Measurements from ENCODE around the gene SGK1. TPM values are rescaled to one million over a fixed set of nuclear protein-coding genes. Genes with fewer than 3 reads are reported as not detected.

SGK1 gene
- total and polyA plus RNA-seq, 10 of the 15 experiments (the other 5 are each of a cell fraction or from before 2014, with no cell fraction given) = 0.62 to 5.1 (median 2.9) TPM

GRCh38 chr6:134316733-134317431 lies 1.0 kb downstream of the SGK1 start:
- no peak for ATAC-seq
- Histone ChIP-seq H3K9me3 (replicated peaks; ENCODE audit: control insufficient read depth, insufficient read depth, low read length) (peaks cover 5% of the 10 kb centered on the region; the same call in 1 of the 3 replicates), H3K79me2 (ENCODE audit: control insufficient read depth, insufficient read depth, low read length) (no peaks in the 10 kb centered on the region), H3K4me2 (ENCODE audit: control insufficient read depth, insufficient read depth) (peak overlapping the region; percentile 79), H3K9ac (ENCODE audit: control insufficient read depth, insufficient read depth, low read length) (no peak overlapping the region), H2AFZ (ENCODE audit: control insufficient read depth, low read depth, low read length) (no peak overlapping the region), H3K27ac (ENCODE audit: control insufficient read depth, insufficient read depth) (no peak overlapping the region), H4K20me1 (ENCODE audit: control insufficient read depth, insufficient read depth) (no peaks in the 10 kb centered on the region), H3K4me3 (peak overlapping the region; percentile 62; the same call in 1 of the 2 replicates), H3K36me3 (ENCODE audit: control insufficient read depth in 2 of 2, insufficient read depth in 2 of 2, low read length in 1 of 2) (no peaks in the 10 kb centered on the region), H3K27me3 (replicated peaks in 1 of 2; ENCODE audit: control insufficient read depth in 2 of 2, insufficient read depth in 2 of 2, low read length in 1 of 2) (peaks cover 4 to 13% of the 10 kb centered on the region in 2 experiments), H3K4me1 (ENCODE audit: control insufficient read depth, insufficient read depth, low read length) (no peaks in the 10 kb centered on the region)
- no TSS peak for BruUV-seq (replicated peaks)
- no peak for DNase-seq (ENCODE audit: low read depth, low spot score)
- TF ChIP-seq RUNX3 (IDR thresholded peaks at IDR 0.05; ENCODE audit: low read length) = 0 out of 2 replicates have a peak, but pooled peaks have one; percentile 3
- TF ChIP-seq KAT2A (conservative IDR thresholded peaks at IDR 0.05; ENCODE audit: control insufficient read depth, low read depth, low read length) = no peak
- ChIA-PET RAD21 (ENCODE audit: unreplicated experiment) (interaction anchor here (1.7 kb wide), 1 partner anchor 29 kb away, joined by 4 read pairs; no protein-coding TSS in a partner anchor), POLR2A (no interaction called here), SMC1A (ENCODE audit: uncharacterized antibody, unreplicated experiment) (interaction anchor here (0.6 to 2.1 kb wide), 3 partner anchors 11 to 333 kb away, joined by 3 to 5 read pairs (median 3); no protein-coding TSS in a partner anchor), CTCF (no interaction called here)
- FAIRE-seq = no peak
- in situ Hi-C loops (cut with MboI) = no loop called here
- 23% methylated on average over 6 of the region's 6 CpGs for WGBS (ENCODE audit: insufficient coverage, insufficient replicate concordance, low lambda C conversion rate, missing lambda C conversion rate)
- intact Hi-C loops (cut with micrococcal nuclease; ENCODE audit: unreplicated experiment) = no loop called here

- Histone ChIP-seq H3K27me3 (replicated peaks in 1 of 2; ENCODE audit: control insufficient read depth in 2 of 2, insufficient read depth in 2 of 2, low read length in 1 of 2) (peaks cover 4 to 13% of the 10 kb centered on the region in 2 experiments), H3K27ac (ENCODE audit: control insufficient read depth, insufficient read depth) (no peak overlapping the region), H3K9me3 (replicated peaks; ENCODE audit: control insufficient read depth, insufficient read depth, low read length) (peaks cover 5% of the 10 kb centered on the region; the same call in 1 of the 3 replicates), H3K4me1 (ENCODE audit: control insufficient read depth, insufficient read depth, low read length) (no peaks in the 10 kb centered on the region), H3K36me3 (ENCODE audit: control insufficient read depth in 2 of 2, insufficient read depth in 2 of 2, low read length in 1 of 2) (no peaks in the 10 kb centered on the region), H3K4me3 (no peak overlapping the region), H3K4me2 (ENCODE audit: control insufficient read depth, insufficient read depth) (no peak overlapping the region), H3K79me2 (ENCODE audit: control insufficient read depth, insufficient read depth, low read length) (no peaks in the 10 kb centered on the region), H2AFZ (ENCODE audit: control insufficient read depth, low read depth, low read length) (no peak overlapping the region), H4K20me1 (ENCODE audit: control insufficient read depth, insufficient read depth) (no peaks in the 10 kb centered on the region), H3K9ac (ENCODE audit: control insufficient read depth, insufficient read depth, low read length) (no peak overlapping the region)
- intact Hi-C loops (cut with micrococcal nuclease; ENCODE audit: unreplicated experiment) = no loop called here
- peak; percentile 13 for FAIRE-seq
- DNase-seq (ENCODE audit: low read depth, low spot score) = no peak
- CTCF ChIA-PET = interaction anchor here (0.6 kb wide), 1 partner anchor 67 kb away, joined by 3 read pairs; no protein-coding TSS in a partner anchor
- TF ChIP-seq ATF7 (IDR thresholded peaks at IDR 0.05; ENCODE audit: low read depth) = no peak
- in situ Hi-C loops (cut with MboI) = no loop called here
- WGBS (ENCODE audit: insufficient coverage, insufficient replicate concordance, low lambda C conversion rate, missing lambda C conversion rate) = 90% methylated on average over 2 of the region's 2 CpGs
- SMC1A ChIA-PET (ENCODE audit: uncharacterized antibody, unreplicated experiment) = interaction anchor here (0.7 to 2.1 kb wide), 2 partner anchors 10 to 105 kb away, joined by 3 to 5 read pairs; no protein-coding TSS in a partner anchor
- RAD21 ChIA-PET (ENCODE audit: unreplicated experiment) = no interaction called here
- POLR2A ChIA-PET = no interaction called here
- BruUV-seq (replicated peaks) = no TSS peak
- no peak for ATAC-seq
Observed at GRCh38 chr6:134315974-134316441, 1.9 kb downstream of the SGK1 start.
